Tibial artery (tissue), 4 donors: ENCODE data around the gene ZFX.

Experiments
- DNase-seq, 2 donors: peaks; one replicate each; pipeline ENCODE4 v3.0.0-alpha.2; 2019
- H3K27ac ChIP-seq, 2 donors: fragments of 200-600 bp; sonication (generic) in 1 of 2; 1 replicate in 1 of 2; 2 replicates in 1 of 2; pipeline ENCODE4 v1.5.1; 2018 to 2019; ENCODE audit warnings: mild to moderate bottlenecking in 1 of 2
- H3K27me3 ChIP-seq, 2 donors: fragments of 200-600 bp; sonication (generic) in 1 of 2; one replicate each; pipeline versions ENCODE4 v1.5.1 to v1.6.0; 2016 to 2019
- H3K36me3 ChIP-seq, 3 donors: fragments of 200-600 bp; sonication (generic) in 2 of 3; one replicate each; pipeline ENCODE4 v1.5.1; 2016 to 2019; ENCODE audit warnings: mild to moderate bottlenecking in 2 of 3
- H3K4me1 ChIP-seq, 4 donors: fragments of 200-600 bp; sonication (generic) in 2 of 4; 1 replicate in 3 of 4; 2 replicates in 1 of 4; pipeline ENCODE4 v1.5.1; 2016 to 2019
- H3K4me3 ChIP-seq, 2 donors: fragments of 200-600 bp; sonication (generic) in 1 of 2; 1 replicate in 1 of 2; 2 replicates in 1 of 2; pipeline ENCODE4 v1.5.1; 2018 to 2019; ENCODE audit warnings: mild to moderate bottlenecking in 2 of 2
- H3K9me3 ChIP-seq, 3 donors: fragments of 200-600 bp; sonication (generic) in 1 of 3; one replicate each; pipeline ENCODE4 v1.5.1; 2016 to 2019
- intact Hi-C: fragments of 100-400 bp; cut with DNase I; formaldehyde crosslinking; loops from one replicate; pipeline ENCODE4 v1.15.0; 2023; ENCODE audit warnings: low total_unique reads
- TF ChIP-seq, protein P1 (sequence below), 2 experiments: fragments of 200-600 bp in 1 of 2; fragments of 450-650 bp in 1 of 2; IDR thresholded peaks; one replicate each; pipeline ENCODE4 v1.5.1; 2017 to 2019; ENCODE audit warnings: antibody characterized with exemption in 2 of 2, mild to moderate bottlenecking in 1 of 2, moderate library complexity in 1 of 2

Gene ZFX

DNA sequence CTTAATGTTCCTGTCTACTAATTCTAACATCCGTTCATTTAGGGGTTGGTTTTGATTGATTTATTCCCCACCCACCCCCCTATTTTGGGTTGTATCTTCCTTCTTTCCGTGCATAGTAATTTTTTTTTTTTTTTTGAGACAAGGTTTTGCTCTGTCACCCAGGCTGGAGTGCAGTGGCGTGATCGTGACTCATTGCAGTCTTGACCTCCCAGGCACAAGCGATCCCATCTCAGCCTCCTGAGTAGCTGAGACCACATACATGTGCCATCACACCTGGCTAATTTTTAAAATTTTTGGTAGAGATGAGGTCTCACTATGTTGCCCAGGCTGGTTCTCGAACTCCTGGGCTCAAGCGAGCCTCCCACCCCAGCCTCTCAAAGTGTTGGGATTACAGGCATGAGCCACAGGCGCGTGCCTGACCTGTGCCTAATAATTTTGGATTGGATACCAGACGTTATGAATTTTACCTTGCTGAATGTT, 79.9 kb downstream of the ZFX start:
- no peak for DNase-seq
- no peak overlapping the region for H3K27ac ChIP-seq
- TF ChIP-seq, protein P1, sequence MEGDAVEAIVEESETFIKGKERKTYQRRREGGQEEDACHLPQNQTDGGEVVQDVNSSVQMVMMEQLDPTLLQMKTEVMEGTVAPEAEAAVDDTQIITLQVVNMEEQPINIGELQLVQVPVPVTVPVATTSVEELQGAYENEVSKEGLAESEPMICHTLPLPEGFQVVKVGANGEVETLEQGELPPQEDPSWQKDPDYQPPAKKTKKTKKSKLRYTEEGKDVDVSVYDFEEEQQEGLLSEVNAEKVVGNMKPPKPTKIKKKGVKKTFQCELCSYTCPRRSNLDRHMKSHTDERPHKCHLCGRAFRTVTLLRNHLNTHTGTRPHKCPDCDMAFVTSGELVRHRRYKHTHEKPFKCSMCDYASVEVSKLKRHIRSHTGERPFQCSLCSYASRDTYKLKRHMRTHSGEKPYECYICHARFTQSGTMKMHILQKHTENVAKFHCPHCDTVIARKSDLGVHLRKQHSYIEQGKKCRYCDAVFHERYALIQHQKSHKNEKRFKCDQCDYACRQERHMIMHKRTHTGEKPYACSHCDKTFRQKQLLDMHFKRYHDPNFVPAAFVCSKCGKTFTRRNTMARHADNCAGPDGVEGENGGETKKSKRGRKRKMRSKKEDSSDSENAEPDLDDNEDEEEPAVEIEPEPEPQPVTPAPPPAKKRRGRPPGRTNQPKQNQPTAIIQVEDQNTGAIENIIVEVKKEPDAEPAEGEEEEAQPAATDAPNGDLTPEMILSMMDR (IDR thresholded peaks at IDR 0.05): no peak

DNA sequence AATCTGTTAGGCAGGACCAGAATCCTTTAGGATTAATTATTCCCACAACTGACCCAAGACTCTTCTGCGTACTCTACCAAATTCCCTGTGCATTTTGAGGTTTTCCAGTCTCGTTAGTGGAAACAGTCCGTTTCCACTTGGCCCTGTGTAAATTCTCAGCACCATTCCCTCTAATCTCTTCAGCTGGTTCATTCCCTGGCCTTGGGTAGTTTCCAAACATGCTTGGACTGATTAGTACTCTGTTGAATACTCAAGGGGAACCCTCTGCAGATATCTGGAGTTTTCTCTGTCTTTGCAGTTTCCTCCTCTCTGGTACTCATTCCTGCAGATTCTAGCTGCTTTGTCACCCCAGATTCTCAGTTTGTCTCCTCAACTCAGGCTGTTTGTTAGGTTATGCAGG, 80.4 kb downstream of the ZFX start:
- DNase-seq: no peak

More for the DNA sequence above, 79.9 kb downstream of the ZFX start:
- intact Hi-C loops: no loop called here
- Histone ChIP-seq H3K4me1 (no peaks in the 10 kb centered on the region), H3K4me3 (no peak overlapping the region), H3K27me3 (no peaks in the 10 kb centered on the region), H3K9me3 (no peaks in the 10 kb centered on the region), H3K36me3 (no peaks in the 10 kb centered on the region)

DNA sequence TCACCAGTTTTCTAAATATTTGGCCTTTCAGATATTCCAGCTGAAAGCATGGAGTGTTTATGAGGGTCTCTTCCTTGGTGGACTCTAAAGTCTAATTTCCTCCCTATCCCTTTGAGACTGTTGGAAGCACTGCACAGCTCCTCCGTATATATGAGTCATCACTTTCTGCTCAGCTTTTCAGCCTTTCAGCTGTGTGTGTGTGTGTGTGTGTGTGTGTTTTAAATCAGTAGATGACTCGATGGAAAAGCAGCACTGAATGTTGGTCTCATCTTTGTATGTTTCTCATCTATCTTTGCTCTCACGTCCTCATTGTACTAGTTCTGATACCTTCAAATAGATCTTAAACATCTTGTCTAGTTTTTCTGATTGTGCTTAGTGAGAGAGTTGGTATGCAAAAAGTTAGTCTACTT, 81.6 kb downstream of the ZFX start:
- DNase-seq: no peak
- no peak overlapping the region for H3K4me3 ChIP-seq
- no peaks in the 10 kb centered on the region for H3K4me1 ChIP-seq
- intact Hi-C loops: no loop called here
- no peaks in the 10 kb centered on the region for H3K27me3 ChIP-seq
- no peak overlapping the region for H3K27ac ChIP-seq
- H3K36me3 ChIP-seq: no peaks in the 10 kb centered on the region
- H3K9me3 ChIP-seq: no peaks in the 10 kb centered on the region
- TF ChIP-seq, protein P1 (IDR thresholded peaks at IDR 0.05): no peak

More for the DNA sequence above, 80.4 kb downstream of the ZFX start:
- Histone ChIP-seq H3K27me3 (no peaks in the 10 kb centered on the region), H3K9me3 (no peaks in the 10 kb centered on the region), H3K4me3 (no peak overlapping the region), H3K36me3 (no peaks in the 10 kb centered on the region), H3K4me1 (no peaks in the 10 kb centered on the region), H3K27ac (no peak overlapping the region)
- intact Hi-C loops: no loop called here
- TF ChIP-seq, protein P1 (IDR thresholded peaks at IDR 0.05): no peak

DNA sequence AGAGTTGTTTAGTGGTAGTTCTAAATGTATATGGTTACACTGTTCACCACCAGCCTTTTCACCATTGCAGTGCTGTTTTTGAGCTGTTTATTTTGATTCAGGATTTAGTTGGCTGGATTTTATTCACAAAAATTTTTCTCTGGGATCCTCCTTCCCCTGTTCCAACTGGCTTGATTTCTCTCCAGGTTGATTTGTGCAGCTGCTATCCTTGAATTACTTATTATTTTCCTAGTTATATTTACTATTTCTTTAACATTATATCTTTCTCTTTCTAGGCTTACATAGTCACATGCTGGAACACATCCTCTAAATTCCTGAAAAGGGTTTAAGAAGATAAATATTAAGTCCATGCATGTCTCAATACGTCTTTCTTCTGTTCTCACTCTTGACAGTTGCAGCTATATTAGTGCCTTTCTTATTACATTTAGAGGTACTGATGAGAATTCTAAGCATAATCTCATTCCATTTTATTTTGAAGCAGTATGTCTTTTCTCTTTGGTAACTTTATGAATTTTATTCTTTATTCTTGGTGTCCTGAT, 82.2 kb downstream of the ZFX start:
- no peaks in the 10 kb centered on the region for H3K4me1 ChIP-seq
- DNase-seq: no peak
- H3K9me3 ChIP-seq: no peaks in the 10 kb centered on the region
- no peak overlapping the region for H3K27ac ChIP-seq
- no peaks in the 10 kb centered on the region for H3K27me3 ChIP-seq
- intact Hi-C loops: no loop called here
- no peaks in the 10 kb centered on the region for H3K36me3 ChIP-seq
- TF ChIP-seq, protein P1 (IDR thresholded peaks at IDR 0.05): no peak
- no peak overlapping the region for H3K4me3 ChIP-seq

DNA sequence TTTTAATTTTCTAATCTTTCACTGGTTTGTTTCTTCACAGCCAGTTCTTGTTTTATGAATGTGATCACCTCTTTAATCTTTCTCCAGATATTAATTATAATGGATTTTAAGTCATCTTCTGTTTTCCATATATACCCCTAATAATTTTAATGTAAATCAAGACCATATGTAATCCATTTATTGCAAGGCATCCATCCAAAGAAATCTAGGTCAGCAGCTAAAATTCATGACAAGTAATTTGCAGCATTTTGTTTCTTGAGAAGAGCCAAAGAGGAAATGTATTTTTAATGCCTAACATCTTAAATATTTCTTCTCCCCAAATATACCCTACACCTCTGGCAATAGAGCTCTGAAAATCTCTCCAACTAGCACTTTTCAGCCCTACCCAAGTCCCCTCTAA, 83.3 kb downstream of the ZFX start:
- no peaks in the 10 kb centered on the region for H3K36me3 ChIP-seq
- TF ChIP-seq, protein P1 (IDR thresholded peaks at IDR 0.05): no peak
- H3K4me3 ChIP-seq: no peak overlapping the region
- intact Hi-C loops: no loop called here
- H3K27ac ChIP-seq: no peak overlapping the region
- H3K27me3 ChIP-seq: no peaks in the 10 kb centered on the region
- H3K4me1 ChIP-seq: no peaks in the 10 kb centered on the region
- no peak for DNase-seq
- H3K9me3 ChIP-seq: no peaks in the 10 kb centered on the region
